ENCODE data around the gene PANK3. TPM values are rescaled to one million over a fixed set of nuclear protein-coding genes. Genes with fewer than 3 reads are reported as not detected.
A peak's percentile ranks its signal among the peaks of the same experiment; 100 is the strongest.

PANK3 gene
- total RNA-seq, 4 donors from 2014 or later, result 24.9 to 40.1 (median 35.4) TPM

DNA sequence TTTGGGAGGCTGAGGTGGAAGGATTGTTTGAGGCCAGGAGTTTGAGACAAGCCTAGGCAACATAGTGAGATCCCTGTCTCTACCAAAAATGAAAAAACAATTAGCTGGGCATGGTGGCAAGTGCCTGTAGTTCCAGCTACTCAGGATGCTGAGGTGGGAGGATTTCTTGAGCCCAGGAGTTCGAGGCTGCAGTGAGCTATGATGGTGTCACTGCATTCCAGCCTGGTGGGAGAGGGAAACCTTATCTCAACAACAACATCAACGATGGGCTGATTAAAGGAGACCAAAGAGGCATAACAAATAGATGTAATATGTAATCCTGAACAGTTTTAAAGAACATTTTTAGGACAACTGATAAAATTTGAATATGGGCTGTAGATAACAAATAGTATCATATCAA is 34.2 kb upstream of the PANK3 start:
- no peaks in the 10 kb centered on the region for H3K9me3 ChIP-seq
- DNase-seq, result no peak
- H3K27ac ChIP-seq, result peak overlapping the region in 1 of 4 donors; percentile 36
- H3K4me3 ChIP-seq, result no peak overlapping the region
- H3K4me1 ChIP-seq, result peaks cover 0 to 9% (median 0%) of the 10 kb centered on the region in 3 donors
- 32 to 43% methylated on average over 2 of the region's 2 CpGs for WGBS, 2 donors
- H3K27me3 ChIP-seq, result no peaks in the 10 kb centered on the region
- H3K36me3 ChIP-seq, result no peaks in the 10 kb centered on the region
- intact Hi-C loops (cut with DNase I), result no loop called here
- no peak for TF ChIP-seq POLR2A (IDR thresholded peaks at IDR 0.05)
- no peak for TF ChIP-seq CTCF (IDR thresholded peaks at IDR 0.05)

DNA sequence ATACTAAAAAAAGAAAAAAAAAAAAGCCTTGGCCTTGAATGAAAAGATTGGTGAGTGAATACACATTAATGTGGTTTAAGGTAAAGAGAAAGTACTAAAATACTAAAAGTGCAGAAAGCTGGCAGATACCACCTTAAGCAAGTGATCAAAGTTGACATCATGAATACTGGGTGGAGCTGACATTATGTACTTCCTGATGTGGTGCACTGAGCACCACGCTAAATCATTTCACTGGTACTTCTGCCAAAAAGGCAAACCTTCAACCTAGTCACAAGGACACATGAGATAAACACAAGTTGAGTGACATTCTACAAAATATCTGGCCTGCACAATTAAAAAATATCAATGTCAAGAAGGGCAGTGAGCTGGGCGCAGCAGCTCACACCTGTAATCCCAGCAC is 33.8 kb upstream of the PANK3 start:
- intact Hi-C loops (cut with DNase I), result no loop called here
- no peak overlapping the region for H3K4me3 ChIP-seq
- H3K4me1 ChIP-seq, result peaks cover 0 to 9% (median 0%) of the 10 kb centered on the region in 3 donors
- H3K9me3 ChIP-seq, result no peaks in the 10 kb centered on the region
- WGBS, 2 donors, result 33 to 50% methylated on average over 2 of the region's 2 CpGs
- no peaks in the 10 kb centered on the region for H3K36me3 ChIP-seq
- no peak for DNase-seq
- no peak for TF ChIP-seq CTCF (IDR thresholded peaks at IDR 0.05)
- no peak for TF ChIP-seq POLR2A (IDR thresholded peaks at IDR 0.05)
- H3K27ac ChIP-seq, result peak overlapping the region in 1 of 4 donors; percentile 36
- H3K27me3 ChIP-seq, result no peaks in the 10 kb centered on the region

GRCh38 chr5:168612123-168612522 is 33.0 kb upstream of the PANK3 start:
- peaks cover 0 to 9% (median 0%) of the 10 kb centered on the region in 3 donors for H3K4me1 ChIP-seq
- H3K36me3 ChIP-seq, result no peaks in the 10 kb centered on the region
- no peak overlapping the region for H3K4me3 ChIP-seq
- no peaks in the 10 kb centered on the region for H3K9me3 ChIP-seq
- H3K27me3 ChIP-seq, result no peaks in the 10 kb centered on the region
- no peak for TF ChIP-seq POLR2A (IDR thresholded peaks at IDR 0.05)
- no peak for TF ChIP-seq CTCF (IDR thresholded peaks at IDR 0.05)
- intact Hi-C loops (cut with DNase I), result no loop called here
- H3K27ac ChIP-seq, result no peak overlapping the region
- 68 to 76% methylated on average over 4 of the region's 4 CpGs for WGBS, 2 donors
- no peak for DNase-seq

GRCh38 chr5:168611165-168611564 is 32.0 kb upstream of the PANK3 start:
- DNase-seq, result no peak

More at GRCh38 chr5:168611165-168611564, 32.0 kb upstream of the PANK3 start:
- no peaks in the 10 kb centered on the region for H3K36me3 ChIP-seq
- no peak overlapping the region for H3K4me3 ChIP-seq
- peaks cover 0 to 9% (median 0%) of the 10 kb centered on the region in 3 donors for H3K4me1 ChIP-seq
- 80 to 85% methylated on average over 7 of the region's 7 CpGs for WGBS, 2 donors
- intact Hi-C loops (cut with DNase I), result no loop called here
- H3K27ac ChIP-seq, result no peak overlapping the region
- H3K27me3 ChIP-seq, result no peaks in the 10 kb centered on the region
- no peaks in the 10 kb centered on the region for H3K9me3 ChIP-seq
- no peak for TF ChIP-seq CTCF (IDR thresholded peaks at IDR 0.05)
- no peak for TF ChIP-seq POLR2A (IDR thresholded peaks at IDR 0.05)

Measured in esophagus squamous epithelium (tissue), 5 donors.